Measurements from ENCODE around the gene ALLC.

The ALLC gene

GRCh38 chr2:3751251-3751650 is 93.3 kb downstream of the ALLC start:
- DNase-seq (ENCODE audit: low read depth), result no peak

- no peak for DNase-seq (ENCODE audit: low read depth)
These were observed 93.8 kb downstream of the ALLC start for GRCh38 chr2:3751806-3752205.

Measured in EH (cell line).